ENCODE results near the gene SERPING1.

The SERPING1 gene

DNA sequence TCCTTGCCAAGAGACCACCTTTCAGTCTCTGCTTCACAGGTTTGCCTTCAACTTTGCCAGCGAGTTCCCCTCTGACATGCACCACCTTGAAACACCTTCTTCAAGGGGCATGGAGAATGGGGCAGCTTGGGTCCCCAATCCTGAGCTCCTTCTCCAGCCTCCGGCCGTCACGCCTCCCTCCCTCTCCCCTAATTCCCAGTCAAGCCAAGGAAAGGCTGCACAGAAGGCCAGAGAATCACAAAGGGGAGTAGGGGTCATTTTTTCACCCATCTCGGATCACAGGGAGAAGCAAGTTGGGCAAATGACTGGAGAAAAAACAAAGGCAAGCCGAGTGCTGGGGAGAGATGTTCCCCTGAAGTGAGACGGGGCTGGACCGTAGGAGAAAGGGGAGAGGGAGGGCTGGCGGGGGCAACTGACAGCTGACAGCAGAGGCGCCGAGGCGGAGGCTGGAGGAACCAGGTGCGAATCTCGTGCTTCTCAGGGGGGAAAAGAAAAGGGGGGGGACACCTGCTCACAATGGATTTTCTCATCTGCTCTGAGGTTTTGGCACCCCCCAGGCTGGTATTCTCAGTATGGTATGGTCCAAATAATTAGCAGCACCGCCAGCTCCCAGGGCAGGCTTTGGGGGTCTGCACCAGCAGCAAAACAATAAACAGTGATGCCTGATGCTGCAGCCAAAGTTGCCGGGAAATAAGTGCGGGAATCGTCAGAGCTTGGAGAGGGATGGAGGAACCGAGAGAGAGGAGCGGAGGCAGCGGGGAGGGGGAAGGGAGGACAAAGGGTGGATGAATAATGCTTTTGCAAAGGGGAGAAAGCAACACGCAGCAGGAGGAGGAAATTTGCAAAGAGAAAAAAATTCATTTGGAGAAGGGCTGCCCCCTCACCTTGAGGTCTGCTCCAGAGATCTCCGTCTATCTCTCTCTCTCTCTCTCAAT lies 51.6 kb downstream of the SERPING1 start:
- H2BK15ac ChIP-seq (ENCODE audit: low read length): no peak overlapping the region
- WGBS, 2 donors (ENCODE audit: extremely low coverage in 2 of 2, insufficient read length in 2 of 2, insufficient replicate concordance in 1 of 2): no CpG with 5 or more reads among the region's 23 CpGs
- peak overlapping the region; percentile 68 for H2BK5ac ChIP-seq (ENCODE audit: low read length)
- peaks cover 0 to 26% of the 10 kb centered on the region in 2 donors for H3K36me3 ChIP-seq (replicated peaks in 1 of 2; ENCODE audit: control insufficient read depth in 2 of 2, insufficient read depth in 2 of 2, low read length in 2 of 2)
- H3K9me3 ChIP-seq (replicated peaks in 1 of 2; ENCODE audit: control insufficient read depth in 2 of 2, insufficient read depth in 1 of 2, low read depth in 1 of 2, low read length in 2 of 2): no peaks in the 10 kb centered on the region
- no peak overlapping the region for H2BK120ac ChIP-seq (ENCODE audit: low read depth, low read length)
- peaks cover 2% of the 10 kb centered on the region for H3K79me1 ChIP-seq (ENCODE audit: low read depth, low read length)
- no peak overlapping the region for H3K4ac ChIP-seq (ENCODE audit: low read length)
- peak overlapping the region; percentile 90 for H3K23ac ChIP-seq (ENCODE audit: low read depth, low read length, poor library complexity)
- no peak overlapping the region for H4K8ac ChIP-seq (ENCODE audit: low read depth, low read length)
- no peak overlapping the region for H2AK5ac ChIP-seq (ENCODE audit: low read depth, low read length)
- no peak overlapping the region for H4K91ac ChIP-seq (ENCODE audit: low read depth, low read length, poor library complexity)
- peak overlapping the region; percentile 8 to 71 for H3K4me3 ChIP-seq (ENCODE audit: low read length in 2 of 2)
- peak overlapping the region; percentile 86 for H3K27ac ChIP-seq (replicated peaks; ENCODE audit: low read length)
- H3K4me2 ChIP-seq (ENCODE audit: insufficient read depth, low read length, poor library complexity, severe bottlenecking): peak overlapping the region; percentile 61
- H3K27me3 ChIP-seq (ENCODE audit: control insufficient read depth in 3 of 3, insufficient read depth in 3 of 3, low read depth in 1 of 3, low read length in 3 of 3): no peaks in the 10 kb centered on the region
- H2BK12ac ChIP-seq (ENCODE audit: low read length): no peak overlapping the region
- no peak overlapping the region for H3K14ac ChIP-seq (ENCODE audit: low read length)
- no peak overlapping the region for H2AFZ ChIP-seq (ENCODE audit: low read length)
- H3K4me1 ChIP-seq (ENCODE audit: control insufficient read depth in 2 of 2, insufficient read depth in 1 of 2, low read depth in 1 of 2, low read length in 2 of 2): peaks cover 48 to 63% of the 10 kb centered on the region in 2 donors
- peak overlapping the region; percentile 76 for H3K18ac ChIP-seq (ENCODE audit: low read length)
- no peak for DNase-seq (ENCODE audit: low spot score)
- H3K9ac ChIP-seq (ENCODE audit: low read depth, low read length, poor library complexity): peak overlapping the region; percentile 72

DNA sequence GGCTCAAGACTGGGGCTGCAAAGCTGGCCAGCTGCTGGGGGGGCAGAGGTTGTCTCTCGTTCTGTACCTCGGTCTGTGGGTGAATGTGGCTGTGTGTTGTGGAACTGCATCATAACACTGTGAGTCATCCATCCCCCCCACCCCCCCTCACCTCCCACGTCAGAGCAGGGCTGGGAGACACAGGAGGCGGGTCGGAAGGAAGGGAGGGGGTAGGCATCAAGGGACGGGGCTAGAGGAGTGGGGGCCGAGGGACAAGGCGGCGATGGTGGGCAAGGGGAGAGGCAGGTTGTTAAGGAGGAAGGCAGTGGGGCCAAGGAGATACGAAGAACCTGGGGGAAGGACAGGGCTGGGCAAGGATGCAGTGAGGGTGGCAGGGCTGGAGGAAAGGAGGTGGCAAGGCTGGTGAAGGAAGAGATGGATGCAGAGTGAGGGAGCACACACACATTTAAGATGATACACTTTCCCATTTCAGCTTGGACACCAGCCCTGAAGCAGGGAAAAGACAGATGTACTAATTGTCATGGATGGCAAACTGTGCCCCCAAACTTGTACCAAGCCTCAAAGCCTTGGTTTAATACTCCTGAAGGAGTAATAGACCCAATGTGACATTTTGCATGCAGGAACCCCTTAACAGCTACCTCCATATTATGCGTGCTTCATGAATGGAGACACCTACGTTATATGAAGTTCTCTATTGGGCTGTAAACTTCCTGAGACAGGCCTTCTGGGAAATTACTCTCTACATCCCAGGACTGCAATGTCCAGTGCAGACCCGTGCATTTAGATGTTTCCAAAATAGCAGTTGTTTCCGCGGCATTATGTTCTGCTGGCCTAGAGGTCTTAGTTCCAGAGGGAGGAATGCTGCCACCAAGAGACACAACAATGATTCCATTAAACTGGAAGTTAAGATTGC lies 52.6 kb downstream of the SERPING1 start, which contains the start of gene YPEL4:
Gene YPEL4 (minus strand): TSS at position 87 of the 913 bp plus-strand sequence. CDS start 2,805 bp downstream, outside the sequence.
- H2AFZ ChIP-seq (ENCODE audit: low read length): no peak within 1 kb of the TSS
- H3K27me3 ChIP-seq (ENCODE audit: control insufficient read depth in 3 of 3, insufficient read depth in 3 of 3, low read depth in 1 of 3, low read length in 3 of 3): no peaks in the 10 kb centered on the region
- H2BK5ac ChIP-seq (ENCODE audit: low read length): peak within 1 kb of the TSS; percentile 68
- peak within 1 kb of the TSS; percentile 86 for H3K27ac ChIP-seq (replicated peaks; ENCODE audit: low read length)
- no peak within 1 kb of the TSS for H4K8ac ChIP-seq (ENCODE audit: low read depth, low read length)
- WGBS, 2 donors (ENCODE audit: extremely low coverage in 2 of 2, insufficient read length in 2 of 2, insufficient replicate concordance in 1 of 2): no CpG with 5 or more reads among the region's 15 CpGs
- no peak within 1 kb of the TSS for H4K91ac ChIP-seq (ENCODE audit: low read depth, low read length, poor library complexity)
- peak within 1 kb of the TSS; percentile 8 to 75 for H3K4me3 ChIP-seq (ENCODE audit: low read length in 2 of 2)
- no peak within 1 kb of the TSS for H2BK120ac ChIP-seq (ENCODE audit: low read depth, low read length)
- peak within 1 kb of the TSS; percentile 96 for H3K23ac ChIP-seq (ENCODE audit: low read depth, low read length, poor library complexity)
- peaks cover 45 to 58% of the 10 kb centered on the region in 2 donors for H3K4me1 ChIP-seq (ENCODE audit: control insufficient read depth in 2 of 2, insufficient read depth in 1 of 2, low read depth in 1 of 2, low read length in 2 of 2)
- H3K14ac ChIP-seq (ENCODE audit: low read length): no peak within 1 kb of the TSS
- H2BK15ac ChIP-seq (ENCODE audit: low read length): no peak within 1 kb of the TSS
- H2AK5ac ChIP-seq (ENCODE audit: low read depth, low read length): no peak within 1 kb of the TSS
- no peaks in the 10 kb centered on the region for H3K9me3 ChIP-seq (replicated peaks in 1 of 2; ENCODE audit: control insufficient read depth in 2 of 2, insufficient read depth in 1 of 2, low read depth in 1 of 2, low read length in 2 of 2)
- no peak for DNase-seq (ENCODE audit: low spot score)
- peaks cover 2% of the 10 kb centered on the region for H3K79me1 ChIP-seq (ENCODE audit: low read depth, low read length)
- peak within 1 kb of the TSS; percentile 95 for H3K9ac ChIP-seq (ENCODE audit: low read depth, low read length, poor library complexity)
- H2BK12ac ChIP-seq (ENCODE audit: low read length): no peak within 1 kb of the TSS
- H3K36me3 ChIP-seq (replicated peaks in 1 of 2; ENCODE audit: control insufficient read depth in 2 of 2, insufficient read depth in 2 of 2, low read length in 2 of 2): peaks cover 0 to 18% of the 10 kb centered on the region in 2 donors
- no peak within 1 kb of the TSS for H3K4ac ChIP-seq (ENCODE audit: low read length)
- H3K18ac ChIP-seq (ENCODE audit: low read length): peak within 1 kb of the TSS; percentile 89
- H3K4me2 ChIP-seq (ENCODE audit: insufficient read depth, low read length, poor library complexity, severe bottlenecking): peak within 1 kb of the TSS; percentile 61

GRCh38 chr11:57650739-57651090 lies 53.2 kb downstream of the SERPING1 start:
- H3K27ac ChIP-seq (replicated peaks; ENCODE audit: low read length): no peak overlapping the region
- no peak overlapping the region for H4K91ac ChIP-seq (ENCODE audit: low read depth, low read length, poor library complexity)
- no peak overlapping the region for H3K18ac ChIP-seq (ENCODE audit: low read length)
- no peak overlapping the region for H3K23ac ChIP-seq (ENCODE audit: low read depth, low read length, poor library complexity)
- H3K9ac ChIP-seq (ENCODE audit: low read depth, low read length, poor library complexity): no peak overlapping the region
- no peak overlapping the region for H2BK5ac ChIP-seq (ENCODE audit: low read length)
- no peaks in the 10 kb centered on the region for H3K27me3 ChIP-seq (ENCODE audit: control insufficient read depth in 3 of 3, insufficient read depth in 3 of 3, low read depth in 1 of 3, low read length in 3 of 3)
- H2AK5ac ChIP-seq (ENCODE audit: low read depth, low read length): no peak overlapping the region
- no peak overlapping the region for H2AFZ ChIP-seq (ENCODE audit: low read length)
- no peak overlapping the region for H3K4me2 ChIP-seq (ENCODE audit: insufficient read depth, low read length, poor library complexity, severe bottlenecking)
- no peak overlapping the region for H3K4ac ChIP-seq (ENCODE audit: low read length)
- H3K36me3 ChIP-seq (replicated peaks in 1 of 2; ENCODE audit: control insufficient read depth in 2 of 2, insufficient read depth in 2 of 2, low read length in 2 of 2): peaks cover 0 to 12% of the 10 kb centered on the region in 2 donors
- no peak overlapping the region for H3K14ac ChIP-seq (ENCODE audit: low read length)
- no peak overlapping the region for H3K4me3 ChIP-seq (ENCODE audit: low read length in 2 of 2)
- no peak overlapping the region for H2BK12ac ChIP-seq (ENCODE audit: low read length)
- no CpG with 5 or more reads among the region's 5 CpGs for WGBS, 2 donors (ENCODE audit: extremely low coverage in 2 of 2, insufficient read length in 2 of 2, insufficient replicate concordance in 1 of 2)
- peaks cover 41 to 52% of the 10 kb centered on the region in 2 donors for H3K4me1 ChIP-seq (ENCODE audit: control insufficient read depth in 2 of 2, insufficient read depth in 1 of 2, low read depth in 1 of 2, low read length in 2 of 2)
- H2BK120ac ChIP-seq (ENCODE audit: low read depth, low read length): no peak overlapping the region
- no peaks in the 10 kb centered on the region for H3K9me3 ChIP-seq (replicated peaks in 1 of 2; ENCODE audit: control insufficient read depth in 2 of 2, insufficient read depth in 1 of 2, low read depth in 1 of 2, low read length in 2 of 2)
- H2BK15ac ChIP-seq (ENCODE audit: low read length): no peak overlapping the region
- H3K79me1 ChIP-seq (ENCODE audit: low read depth, low read length): peaks cover 2% of the 10 kb centered on the region
- DNase-seq (ENCODE audit: low spot score): no peak
- H4K8ac ChIP-seq (ENCODE audit: low read depth, low read length): no peak overlapping the region
